Adipocyte (in vitro differentiated cells): ENCODE data around the gene RPTN.

ENCODE experiments used
- DNase-seq: peaks from one replicate; pipeline ENCODE4 v3.0.0-alpha.2; 2015; ENCODE audit warnings: low read depth
- H3K27me3 ChIP-seq: replicated peaks from 2 replicates; pipeline ENCODE4 v1.7.0; 2013; ENCODE audit warnings: mild to moderate bottlenecking, low read length, moderate library complexity; ENCODE audit not compliant: control insufficient read depth, insufficient read depth
- H3K36me3 ChIP-seq: 2 replicates; pipeline ENCODE4 v1.7.0; 2013; ENCODE audit warnings: low read length, mild to moderate bottlenecking, moderate library complexity; ENCODE audit not compliant: control insufficient read depth, insufficient read depth, severe bottlenecking
- H3K4me1 ChIP-seq: 2 replicates; pipeline ENCODE4 v1.7.0; 2013; ENCODE audit warnings: mild to moderate bottlenecking, low read length, moderate library complexity; ENCODE audit not compliant: control insufficient read depth, insufficient read depth
- H3K4me3 ChIP-seq: 2 replicates; pipeline ENCODE4 v1.7.0; 2013; ENCODE audit warnings: mild to moderate bottlenecking, low read length, moderate library complexity
- H3K9ac ChIP-seq: 2 replicates; pipeline ENCODE4 v1.7.0; 2013; ENCODE audit warnings: mild to moderate bottlenecking, low read length, moderate library complexity
- H3K9me3 ChIP-seq: 2 replicates; pipeline ENCODE4 v1.7.0; 2013; ENCODE audit warnings: mild to moderate bottlenecking, low read length, moderate library complexity; ENCODE audit not compliant: control insufficient read depth

Gene RPTN

GRCh38 chr1:152185544-152186391 is 26.7 kb upstream of the RPTN start:
- H3K27me3 ChIP-seq: no peaks in the 10 kb centered on the region
- H3K9ac ChIP-seq: no peak overlapping the region
- no peak overlapping the region for H3K4me3 ChIP-seq
- H3K4me1 ChIP-seq: peaks cover 41% of the 10 kb centered on the region
- no peaks in the 10 kb centered on the region for H3K36me3 ChIP-seq
- no peaks in the 10 kb centered on the region for H3K9me3 ChIP-seq
- peak; percentile 76 for DNase-seq

GRCh38 chr1:152182944-152183361 is 23.9 kb upstream of the RPTN start:
- peaks cover 36% of the 10 kb centered on the region for H3K4me1 ChIP-seq
- DNase-seq: peak; percentile 42
- H3K9me3 ChIP-seq: no peaks in the 10 kb centered on the region
- H3K27me3 ChIP-seq: no peaks in the 10 kb centered on the region
- H3K9ac ChIP-seq: peak overlapping the region; percentile 43
- H3K4me3 ChIP-seq: peak overlapping the region; percentile 23
- H3K36me3 ChIP-seq: no peaks in the 10 kb centered on the region

- no peaks in the 10 kb centered on the region for H3K9me3 ChIP-seq
- no peak for DNase-seq
- H3K36me3 ChIP-seq: no peaks in the 10 kb centered on the region
- peaks cover 36% of the 10 kb centered on the region for H3K4me1 ChIP-seq
- H3K4me3 ChIP-seq: no peak overlapping the region
- peak overlapping the region; percentile 43 for H3K9ac ChIP-seq
- H3K27me3 ChIP-seq: no peaks in the 10 kb centered on the region
Observed at GRCh38 chr1:152182431-152182830, 23.4 kb upstream of the RPTN start.

- Histone ChIP-seq H3K9me3 (no peaks in the 10 kb centered on the region), H3K4me1 (peaks cover 36% of the 10 kb centered on the region), H3K27me3 (peaks cover under 1% of the 10 kb centered on the region), H3K36me3 (no peaks in the 10 kb centered on the region), H3K4me3 (no peak overlapping the region), H3K9ac (no peak overlapping the region)
- DNase-seq: no peak
Observed at GRCh38 chr1:152179566-152179965, 20.5 kb upstream of the RPTN start.

- Histone ChIP-seq H3K9ac (no peak overlapping the region), H3K4me3 (no peak overlapping the region), H3K27me3 (peaks cover 18% of the 10 kb centered on the region), H3K9me3 (no peaks in the 10 kb centered on the region), H3K36me3 (no peaks in the 10 kb centered on the region), H3K4me1 (peaks cover 20% of the 10 kb centered on the region)
- DNase-seq: no peak
Observed at GRCh38 chr1:152170287-152170905, 11.4 kb upstream of the RPTN start.

- Histone ChIP-seq H3K36me3 (no peaks in the 10 kb centered on the region), H3K27me3 (peaks cover 17% of the 10 kb centered on the region), H3K4me1 (peaks cover 20% of the 10 kb centered on the region), H3K9me3 (no peaks in the 10 kb centered on the region), H3K9ac (no peak overlapping the region), H3K4me3 (no peak overlapping the region)
- no peak for DNase-seq
Observed at GRCh38 chr1:152169366-152170025, 10.5 kb upstream of the RPTN start.

GRCh38 chr1:152168535-152168868 is 9.5 kb upstream of the RPTN start:
- DNase-seq: no peak
- Histone ChIP-seq H3K4me1 (peaks cover 22% of the 10 kb centered on the region), H3K27me3 (peaks cover 13% of the 10 kb centered on the region)

GRCh38 chr1:152167835-152168534 is 9.0 kb upstream of the RPTN start:
- no peak overlapping the region for H3K9ac ChIP-seq
- peaks cover 8% of the 10 kb centered on the region for H3K27me3 ChIP-seq
- no peaks in the 10 kb centered on the region for H3K36me3 ChIP-seq
- peaks cover 27% of the 10 kb centered on the region for H3K4me1 ChIP-seq
- DNase-seq: no peak
- H3K9me3 ChIP-seq: no peaks in the 10 kb centered on the region
- H3K4me3 ChIP-seq: no peak overlapping the region

More at GRCh38 chr1:152168535-152168868, 9.5 kb upstream of the RPTN start:
- no peak overlapping the region for H3K4me3 ChIP-seq
- H3K9me3 ChIP-seq: no peaks in the 10 kb centered on the region
- H3K9ac ChIP-seq: no peak overlapping the region
- no peaks in the 10 kb centered on the region for H3K36me3 ChIP-seq

- Histone ChIP-seq H3K9ac (no peak overlapping the region), H3K36me3 (no peaks in the 10 kb centered on the region), H3K4me3 (no peak overlapping the region), H3K4me1 (peaks cover 32% of the 10 kb centered on the region), H3K9me3 (no peaks in the 10 kb centered on the region), H3K27me3 (peaks cover 5% of the 10 kb centered on the region)
- no peak for DNase-seq
Observed at GRCh38 chr1:152166966-152167365, 7.9 kb upstream of the RPTN start.

GRCh38 chr1:152165286-152166077 is 6.5 kb upstream of the RPTN start:
- Histone ChIP-seq H3K36me3 (no peaks in the 10 kb centered on the region), H3K4me1 (peaks cover 32% of the 10 kb centered on the region), H3K4me3 (no peak overlapping the region), H3K9ac (no peak overlapping the region), H3K27me3 (no peaks in the 10 kb centered on the region), H3K9me3 (no peaks in the 10 kb centered on the region)
- DNase-seq: no peak
